Right lobe of liver (tissue), 6 donors: ENCODE data around the gene CDK5. TPM values are rescaled to one million over a fixed set of nuclear protein-coding genes. Genes with fewer than 3 reads are reported as not detected.
"Not testable (repeated sequence)": the region's sequence is repeated elsewhere in the genome, so short reads cannot be mapped to it uniquely, and the experiment has no call there.

ENCODE experiments used
- ATAC-seq, 4 donors: fragments of 200-7000 bp; cut with Tn5 transposase; one replicate each; pipeline ENCODE4 v1.9.1; 2020; ENCODE audit warnings: mild to moderate bottlenecking in 4 of 4, moderate library complexity in 4 of 4
- DNase-seq, 3 donors: peaks; one replicate each; pipeline ENCODE4 v3.0.0-alpha.2; 2020
- H3K27ac ChIP-seq, 3 donors: fragments of 200-600 bp; one replicate each; pipeline ENCODE4 v1.8.0; 2022
- H3K27me3 ChIP-seq, 2 donors: fragments of 200-600 bp; one replicate each; pipeline ENCODE4 v1.8.0; 2022
- H3K36me3 ChIP-seq, 4 donors: fragments of 200-600 bp; sonication (generic) in 1 of 4; one replicate each; pipeline versions ENCODE4 v1.5.1 to v1.8.0; 2017 to 2022; ENCODE audit warnings: control low read depth in 1 of 4
- H3K4me1 ChIP-seq, 4 donors: fragments of 200-600 bp; sonication (generic) in 1 of 4; one replicate each; pipeline versions ENCODE4 v1.5.1 to v1.8.0; 2017 to 2022; ENCODE audit warnings: control low read depth in 1 of 4
- H3K4me3 ChIP-seq, 3 donors: fragments of 200-600 bp; one replicate each; pipeline ENCODE4 v1.8.0; 2022
- H3K9me3 ChIP-seq, 4 donors: fragments of 200-600 bp; sonication (generic) in 1 of 4; one replicate each; pipeline versions ENCODE4 v1.5.1 to v1.8.0; 2017 to 2022; ENCODE audit warnings: control low read depth in 1 of 4
- CTCF ChIP-seq, 4 donors: fragments of 200-600 bp in 3 of 4; fragments of 450-650 bp in 1 of 4; IDR thresholded peaks; one replicate each; pipeline versions ENCODE4 v1.5.1 to v1.8.0; 2016 to 2022; ENCODE audit warnings: antibody characterized with exemption in 4 of 4, mild to moderate bottlenecking in 2 of 4
- POLR2A ChIP-seq: fragments of 450-650 bp; IDR thresholded peaks from one replicate; pipeline ENCODE4 v1.6.1; 2017; ENCODE audit warnings: antibody characterized with exemption, mild to moderate bottlenecking
- whole genome bisulfite sequencing: methylation state at CpG from one replicate; pipeline ENCODE4 v1.1.6; 2018; ENCODE audit warnings: low coverage, low lambda C conversion rate; ENCODE audit not compliant: insufficient coverage; ENCODE audit errors: missing lambda C conversion rate; 5-methylcytosine and 5-hydroxymethylcytosine counted together
- intact Hi-C, 2 donors: fragments of 100-400 bp; cut with DNase I; formaldehyde crosslinking; loops; one replicate each; pipeline versions ENCODE4 v1.11.2 to v1.14.1; 2022
- total RNA-seq, 6 experiments: library from RNA; depleted of rRNA in 2 of 6; stranded (reverse); fragments of >200 nt in 2 of 6; fragmentation: NEBNext Ultra II Directional in 3 of 6; extraction: Animal tissue kit (Norgen Biotek cat#: 25700) in 3 of 6; gene quantifications; one replicate each; pipeline versions ENCODE4 v1.1.0 to v1.2.4, GENCODE V29; 2016 to 2023
- donor health status: DM: no; HTN: yes; CAD: no.
- donor health status: DM: no; HTN: no; CAD: no.
- donor health status: DM: no; HTN: no; CAD: no.
- donor health status: DM: no; HTN: yes; CAD: no.
- donor health status: DM: no; HTN: yes; CAD: no.

The CDK5 gene
- total RNA-seq, 6 experiments from 2014 or later = 5.0 to 9.6 (median 6.1) TPM

GRCh38 chr7:151045967-151046366 is 11.7 kb downstream of the CDK5 start:
- 74% methylated on average over 5 of the region's 9 CpGs for WGBS
- no peaks in the 10 kb centered on the region for H3K4me1 ChIP-seq
- H3K36me3 ChIP-seq = no peaks in the 10 kb centered on the region
- TF ChIP-seq CTCF (IDR thresholded peaks at IDR 0.05) (no peak), POLR2A (no peak)
- H3K27me3 ChIP-seq = no peaks in the 10 kb centered on the region
- H3K9me3 ChIP-seq = no peaks in the 10 kb centered on the region
- H3K27ac ChIP-seq = no peak overlapping the region
- ATAC-seq (no peak), DNase-seq (no peak)
- no peak overlapping the region for H3K4me3 ChIP-seq
- intact Hi-C loops = no loop called here

- intact Hi-C loops = no loop called here
- no peaks in the 10 kb centered on the region for H3K36me3 ChIP-seq
- H3K9me3 ChIP-seq = no peaks in the 10 kb centered on the region
- no peaks in the 10 kb centered on the region for H3K4me1 ChIP-seq
- H3K4me3 ChIP-seq = no peak overlapping the region
- TF ChIP-seq CTCF (IDR thresholded peaks at IDR 0.05) = no peak
- no peak for TF ChIP-seq POLR2A
- no CpG with 5 or more reads among the region's 11 CpGs for WGBS
- no peak for ATAC-seq
- no peak for DNase-seq
- no peak overlapping the region for H3K27ac ChIP-seq
- H3K27me3 ChIP-seq = no peaks in the 10 kb centered on the region
Observed at GRCh38 chr7:151045262-151045661, 12.4 kb downstream of the CDK5 start.

- H3K27ac ChIP-seq = no peak overlapping the region
- no peak overlapping the region for H3K4me3 ChIP-seq
- ATAC-seq (no peak), DNase-seq (no peak)
- peaks cover 0 to 2% (median 0%) of the 10 kb centered on the region in 4 donors for H3K4me1 ChIP-seq
- 93% methylated on average over 7 of the region's 20 CpGs for WGBS
- H3K27me3 ChIP-seq = no peaks in the 10 kb centered on the region
- no peaks in the 10 kb centered on the region for H3K9me3 ChIP-seq
- no peak for TF ChIP-seq CTCF (IDR thresholded peaks at IDR 0.05)
- no peak for TF ChIP-seq POLR2A
- intact Hi-C loops = no loop called here
- no peaks in the 10 kb centered on the region for H3K36me3 ChIP-seq
Observed at GRCh38 chr7:151043959-151044358, 13.7 kb downstream of the CDK5 start.

- H3K4me1 ChIP-seq, H3K4me3 ChIP-seq, DNase-seq, intact Hi-C loops, H3K9me3 ChIP-seq, H3K27ac ChIP-seq, H3K36me3 ChIP-seq, H3K27me3 ChIP-seq, ATAC-seq: not testable (repeated sequence)
- 93% methylated on average over 9 of the region's 10 CpGs for WGBS
Observed at GRCh38 chr7:151043449-151043848, 14.2 kb downstream of the CDK5 start.

GRCh38 chr7:151040616-151041375 is 16.9 kb downstream of the CDK5 start:
- Histone ChIP-seq H3K4me1 (peaks cover 0 to 5% (median 0%) of the 10 kb centered on the region in 4 donors), H3K36me3 (peaks cover 0 to 1% (median 0%) of the 10 kb centered on the region in 4 donors), H3K27me3 (no peaks in the 10 kb centered on the region), H3K4me3 (no peak overlapping the region), H3K27ac (no peak overlapping the region), H3K9me3 (no peaks in the 10 kb centered on the region)
- ATAC-seq (no peak), DNase-seq (no peak)
- intact Hi-C loops = no loop called here
- TF ChIP-seq CTCF (IDR thresholded peaks at IDR 0.05) = no peak
- no peak for TF ChIP-seq POLR2A
- 93% methylated on average over 10 of the region's 30 CpGs for WGBS
